Fibroblast of gingiva (primary cell): Measurements from ENCODE around the gene CCDC152.

Source experiments
- DNase-seq: peaks from one replicate; pipeline ENCODE4 v3.0.0-alpha.2; 2011; ENCODE audit warnings: low read depth

CCDC152 gene

DNA sequence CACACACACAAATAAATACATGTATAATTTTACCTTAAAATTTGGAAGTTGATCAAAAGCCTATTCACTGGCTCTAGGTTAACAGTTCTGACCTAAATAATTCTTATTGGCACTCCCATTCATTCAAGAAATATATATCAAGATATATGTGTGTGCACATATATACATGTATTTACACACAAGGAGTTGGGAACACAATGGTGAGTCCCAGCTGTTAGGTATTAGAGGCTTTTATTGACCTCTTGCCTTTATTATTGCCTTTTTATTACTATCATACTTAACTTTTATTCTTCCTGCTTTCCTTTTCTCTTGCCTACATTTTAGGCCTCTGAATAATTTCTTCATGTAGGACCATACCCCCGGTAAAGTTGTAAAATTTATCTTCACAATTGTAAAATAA lies 25.0 kb downstream of the CCDC152 start:
- DNase-seq: no peak

DNA sequence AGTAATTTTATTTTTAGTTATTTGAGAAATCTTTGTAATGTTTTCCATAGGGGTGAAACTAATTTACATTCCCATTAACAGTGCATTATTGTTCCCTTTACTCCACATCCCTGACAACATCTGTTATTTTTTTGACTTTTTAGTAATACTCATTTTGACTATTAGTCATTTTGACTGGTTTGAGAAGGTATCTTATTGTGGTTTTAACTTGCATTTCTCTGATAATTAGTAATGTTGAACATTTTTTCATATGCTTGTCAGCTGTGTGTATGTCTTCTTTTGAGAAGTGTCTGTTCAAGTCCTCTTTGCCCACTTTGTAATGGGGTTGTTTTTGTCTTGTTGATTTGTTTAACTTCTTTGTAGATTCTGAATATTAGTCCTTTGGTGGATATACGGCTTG lies 27.5 kb downstream of the CCDC152 start:
- no peak for DNase-seq

DNA sequence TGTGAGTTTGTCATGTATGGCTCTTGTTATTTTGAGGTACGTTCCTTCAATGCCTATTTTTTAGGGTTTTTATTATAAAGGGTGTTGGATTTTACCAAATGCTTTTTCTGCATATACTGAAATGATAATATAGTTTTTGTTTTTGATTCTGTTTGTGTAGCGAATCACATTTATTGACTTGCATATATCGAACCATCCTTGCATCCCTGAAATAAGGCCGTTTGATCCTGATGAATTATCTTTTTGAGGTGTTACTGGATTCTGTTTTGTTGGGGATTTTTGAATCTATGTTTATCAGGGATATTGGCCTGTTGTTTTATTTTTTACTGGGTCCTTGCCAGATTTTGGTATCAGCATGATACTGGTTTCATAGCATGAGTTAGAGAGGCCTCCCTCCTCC lies 29.1 kb downstream of the CCDC152 start:
- DNase-seq: no peak

DNA sequence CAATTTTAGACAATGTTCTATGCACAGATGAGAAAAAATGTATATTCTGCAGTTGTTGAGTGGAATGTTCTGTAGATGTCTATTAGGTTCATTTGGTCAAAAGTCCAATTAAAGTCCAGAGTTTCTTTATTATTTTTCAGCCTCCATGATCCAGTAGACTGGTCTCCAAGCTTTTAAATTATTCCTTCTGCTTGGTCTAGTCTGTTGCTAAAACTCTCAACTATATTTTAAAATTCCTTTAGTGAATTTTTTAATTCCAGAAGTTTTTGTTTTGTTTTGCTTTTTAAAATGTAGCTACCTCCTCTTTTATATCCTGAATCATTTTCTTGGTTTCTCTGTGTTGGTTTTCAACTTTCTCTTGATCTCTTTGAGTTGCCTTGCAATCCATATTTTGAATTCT lies 30.5 kb downstream of the CCDC152 start:
- DNase-seq: no peak

DNA sequence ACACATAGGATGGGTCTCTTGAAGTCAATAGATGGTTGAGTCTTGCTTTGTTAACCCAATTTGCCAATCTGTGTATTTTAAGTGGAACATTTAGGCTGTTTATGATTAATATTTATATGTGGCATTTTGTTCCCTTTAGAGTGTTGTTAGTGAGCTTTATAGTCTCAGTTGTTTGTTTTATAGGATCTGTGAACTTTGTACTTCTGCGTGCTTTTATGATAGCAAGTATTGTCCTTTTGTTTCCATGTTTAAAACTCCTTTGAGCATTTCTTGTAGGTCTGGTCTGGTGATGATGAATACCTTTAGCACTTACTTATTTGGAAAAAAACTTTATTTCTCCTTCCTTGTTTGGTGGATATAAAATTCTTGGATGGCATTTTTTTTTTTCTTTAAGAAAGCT lies 31.2 kb downstream of the CCDC152 start:
- DNase-seq: no peak

DNA sequence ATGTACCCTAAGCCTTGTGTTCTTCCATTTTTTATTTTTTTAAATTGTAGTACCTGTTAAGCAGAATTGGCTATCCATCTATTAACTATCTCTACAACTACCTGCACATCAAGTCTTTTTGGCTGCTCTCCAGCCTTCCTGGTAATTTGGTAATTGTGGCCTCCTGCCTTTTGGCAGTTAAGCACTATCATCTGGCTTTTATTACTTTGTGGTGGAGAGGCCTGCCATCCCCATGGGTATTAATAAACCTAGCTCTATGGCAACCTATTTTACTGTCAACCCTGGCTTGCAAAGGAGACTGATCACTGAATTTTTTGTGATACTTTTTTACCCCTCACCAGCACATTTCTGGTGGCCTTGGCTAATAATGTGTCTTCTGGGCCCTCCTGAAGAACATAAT lies 34.5 kb downstream of the CCDC152 start:
- DNase-seq: peak; percentile 56

DNA sequence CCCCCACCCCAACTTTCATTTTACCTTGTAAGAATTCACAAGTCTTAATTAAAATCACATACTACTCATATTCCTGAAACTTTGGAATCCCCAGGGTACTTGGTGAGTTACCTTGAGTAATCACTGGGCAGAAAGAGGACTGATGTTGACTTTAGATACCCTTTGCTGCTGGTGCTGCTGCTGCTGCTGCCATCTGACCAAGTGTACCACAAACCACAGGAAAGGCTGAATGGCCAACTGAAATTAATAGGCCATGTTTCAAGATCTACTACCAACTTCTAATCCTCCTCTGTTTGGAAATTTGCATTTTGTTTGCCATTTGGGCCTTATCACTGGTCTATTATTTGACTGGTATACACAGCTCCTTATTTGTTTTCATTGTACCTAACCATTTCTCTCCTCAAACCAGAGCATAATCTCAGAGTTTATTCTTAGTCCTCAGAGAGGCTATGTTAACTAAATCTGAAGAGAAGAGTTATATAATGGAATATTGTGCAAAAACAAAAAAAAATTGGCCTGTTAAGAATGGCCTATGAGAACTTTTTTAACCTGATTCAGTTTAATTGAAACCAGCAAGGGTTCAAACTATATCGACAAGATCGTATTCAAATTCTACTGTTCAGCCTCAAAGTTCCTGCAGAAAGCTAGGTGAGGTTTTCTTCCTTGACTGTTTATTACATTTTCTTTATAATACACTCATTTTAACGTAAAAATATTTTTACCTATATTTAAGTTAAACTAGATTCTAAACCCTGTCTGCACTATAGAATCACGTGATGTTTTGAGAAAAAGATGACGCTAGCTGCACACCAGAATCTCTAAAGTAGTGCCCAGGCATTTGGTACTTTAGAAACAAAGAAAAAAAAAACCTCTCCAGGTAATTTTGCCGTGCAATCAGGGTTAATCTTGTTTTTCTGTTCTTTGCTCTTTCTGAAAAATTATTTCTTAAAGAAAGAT lies 41.9 kb downstream of the CCDC152 start:
- no peak for DNase-seq

DNA sequence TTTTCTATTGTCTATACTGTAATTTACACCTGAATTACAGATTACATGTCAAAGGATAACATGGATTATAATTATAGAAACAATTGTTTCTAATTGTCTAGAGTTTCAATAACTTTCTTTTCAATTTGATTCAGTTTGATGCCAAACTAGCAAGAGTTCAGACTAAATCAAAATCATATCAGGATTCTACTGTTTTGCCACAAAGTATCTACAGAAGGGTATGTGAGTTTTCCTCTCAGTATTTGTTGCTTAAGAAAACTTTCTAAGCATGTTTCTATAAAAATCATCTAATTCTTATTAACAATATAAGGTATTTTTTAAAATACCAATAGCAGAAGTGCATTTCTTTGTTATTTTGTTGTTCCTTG lies 42.6 kb downstream of the CCDC152 start:
- DNase-seq: no peak

DNA sequence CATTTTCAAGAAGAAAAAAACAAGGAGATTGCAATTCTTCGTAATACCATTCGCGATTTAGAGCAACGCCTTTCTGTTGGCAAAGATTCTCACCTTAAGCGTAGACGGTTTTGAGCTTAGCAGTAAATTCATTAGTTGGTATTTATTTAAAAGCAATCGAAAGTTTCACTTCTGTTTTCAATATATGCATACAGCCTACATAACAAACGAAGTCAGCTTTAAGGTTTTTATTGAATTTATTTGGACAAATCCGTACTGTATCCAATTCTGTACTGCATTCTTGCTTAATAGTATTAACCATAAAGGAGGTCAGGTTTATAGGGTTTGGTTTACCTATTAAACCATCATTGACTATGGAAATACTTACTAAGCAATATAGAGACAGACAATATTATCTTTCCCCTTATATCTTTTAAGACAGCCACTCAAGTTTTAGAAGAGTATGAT lies 43.1 kb downstream of the CCDC152 start:
- no peak for DNase-seq

DNA sequence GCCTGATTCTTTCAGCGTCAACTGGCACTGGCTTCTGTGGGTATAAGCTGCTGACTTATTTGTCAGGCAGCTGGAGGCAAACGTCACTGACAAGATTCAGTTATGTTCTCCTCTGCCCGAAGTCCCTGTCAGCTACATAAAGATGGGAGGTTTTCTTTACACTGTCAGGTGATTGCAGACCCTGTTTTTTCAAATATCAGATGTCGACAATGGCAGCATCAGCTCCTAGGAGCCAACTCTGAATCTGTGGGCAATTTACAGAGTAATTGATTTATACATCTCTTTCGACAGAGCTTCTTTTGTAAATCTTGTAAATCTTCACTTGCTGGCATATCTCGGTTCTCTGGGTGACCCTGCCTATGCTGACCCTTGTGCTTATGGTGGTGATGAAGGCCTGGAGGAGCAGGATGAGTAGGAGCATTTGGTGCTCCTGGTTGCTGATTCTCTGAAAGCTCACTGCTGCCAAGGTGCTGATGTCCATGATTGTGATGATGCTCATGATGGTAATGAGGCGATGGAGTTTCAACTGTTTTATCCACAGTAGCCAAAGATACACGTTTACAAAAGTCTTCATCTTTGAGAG lies 44.2 kb downstream of the CCDC152 start:
- no peak for DNase-seq

DNA sequence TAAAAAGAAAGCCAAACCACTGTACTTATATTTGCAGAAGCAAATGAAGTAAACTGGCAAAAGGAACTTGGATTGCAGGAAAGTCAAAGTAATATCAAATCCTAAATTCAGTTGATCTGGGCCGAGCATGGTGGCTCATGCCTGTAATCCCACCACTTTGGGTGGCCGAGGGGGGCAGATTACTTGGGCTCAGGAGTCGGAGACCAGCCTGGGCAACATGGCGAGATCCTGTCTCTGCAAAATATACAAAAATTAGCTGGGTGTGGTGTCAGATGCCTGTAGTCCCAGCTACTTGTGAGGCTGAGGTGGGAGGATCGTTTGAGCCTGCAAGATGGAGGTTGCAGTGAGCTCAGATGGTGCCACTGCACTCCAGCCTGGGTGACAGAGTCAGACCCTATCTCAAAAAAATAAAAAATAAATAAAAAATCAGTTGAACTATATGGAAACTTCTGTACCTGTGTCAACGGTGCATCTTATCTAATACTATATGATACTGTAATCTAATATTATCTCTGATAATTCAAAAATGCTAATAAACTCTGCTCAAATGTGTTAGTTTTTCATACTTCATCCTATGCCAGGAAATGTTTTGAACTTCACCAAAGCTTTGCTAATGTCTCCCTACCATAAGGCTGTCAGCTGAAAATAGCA lies 45.0 kb downstream of the CCDC152 start:
- no peak for DNase-seq

DNA sequence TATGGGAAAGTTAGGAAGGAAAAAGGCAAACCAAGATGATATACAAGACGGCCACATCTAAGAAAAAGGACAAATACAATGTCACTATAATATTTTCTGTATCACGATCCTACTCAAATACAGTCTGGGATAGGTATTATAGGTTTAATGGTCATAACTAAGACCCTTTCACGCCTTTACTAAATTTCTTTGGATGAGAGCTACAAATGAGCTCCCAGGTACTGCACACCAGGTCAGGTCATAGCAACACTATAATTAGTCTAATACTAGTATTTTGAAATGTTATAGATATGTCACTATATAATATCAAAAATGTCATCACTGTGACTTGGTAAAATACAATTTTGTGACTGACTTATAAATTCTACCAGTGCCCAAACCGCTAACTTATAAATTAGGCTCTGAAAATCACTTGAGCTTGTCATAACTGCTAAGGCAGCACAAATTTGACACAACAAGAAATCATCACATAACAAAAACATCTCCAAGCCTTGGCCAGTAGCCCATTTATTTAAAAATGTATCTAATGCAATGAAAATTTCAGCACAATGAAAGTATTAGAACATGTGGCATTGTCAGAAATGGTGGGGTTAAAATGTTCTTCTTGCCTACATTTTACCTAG lies 48.2 kb downstream of the CCDC152 start:
- no peak for DNase-seq

DNA sequence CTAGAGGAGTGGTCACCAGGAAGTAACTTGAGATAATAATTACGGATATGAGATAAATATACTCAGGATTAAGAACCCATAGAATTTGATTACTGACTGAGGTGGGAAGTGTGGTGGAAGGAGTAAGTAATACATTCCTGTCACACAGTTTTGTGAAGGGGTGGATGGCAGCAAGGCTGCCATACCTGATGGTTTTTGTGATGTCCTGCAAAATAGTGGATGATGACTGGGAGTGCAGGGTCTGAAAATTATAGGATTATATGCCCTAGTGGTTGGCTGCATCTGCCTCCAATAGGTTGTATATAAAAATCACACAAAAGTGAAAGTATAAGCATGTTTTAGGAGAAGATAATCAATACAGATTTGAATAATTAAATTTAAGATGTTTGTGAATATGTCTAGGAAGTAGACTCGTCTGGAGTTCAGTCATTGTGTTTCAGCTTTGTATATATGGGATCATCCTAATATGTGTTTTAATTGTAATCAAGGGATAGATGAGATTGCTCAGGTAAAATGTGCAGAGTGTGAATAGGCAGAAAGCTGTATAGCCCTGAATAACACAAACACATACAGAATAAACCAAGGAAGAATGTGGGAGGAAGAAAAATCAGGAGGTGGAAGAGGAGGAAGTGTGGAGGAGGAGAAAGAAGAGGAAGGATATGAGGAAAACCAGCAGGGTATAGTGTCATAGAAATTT lies 49.5 kb downstream of the CCDC152 start:
- DNase-seq: no peak

DNA sequence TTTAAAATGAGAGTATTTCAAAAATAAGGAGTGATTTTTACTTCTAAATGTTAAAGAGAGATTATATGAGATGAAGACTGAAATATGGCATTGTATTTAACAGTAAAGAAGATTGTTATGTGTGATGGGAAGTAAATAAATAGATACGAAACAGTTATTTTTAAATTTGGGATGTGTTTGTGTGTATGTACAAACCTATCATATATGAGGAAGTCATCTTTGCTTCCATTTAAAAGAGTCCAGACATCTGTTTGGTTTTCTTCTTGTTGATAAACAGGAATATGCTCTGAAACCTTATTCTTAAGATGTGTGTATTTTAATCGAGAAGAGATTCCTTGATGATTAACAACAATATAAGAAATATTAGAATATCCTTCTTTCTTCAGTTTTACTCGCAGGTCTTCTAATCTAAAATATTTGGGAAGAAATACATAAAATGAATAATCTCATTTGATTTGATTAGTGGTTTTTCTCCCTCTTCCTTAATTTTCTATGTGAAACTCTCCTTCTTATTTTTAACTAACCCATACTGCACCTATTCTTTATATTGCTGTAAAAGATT lies 50.2 kb downstream of the CCDC152 start:
- no peak for DNase-seq

DNA sequence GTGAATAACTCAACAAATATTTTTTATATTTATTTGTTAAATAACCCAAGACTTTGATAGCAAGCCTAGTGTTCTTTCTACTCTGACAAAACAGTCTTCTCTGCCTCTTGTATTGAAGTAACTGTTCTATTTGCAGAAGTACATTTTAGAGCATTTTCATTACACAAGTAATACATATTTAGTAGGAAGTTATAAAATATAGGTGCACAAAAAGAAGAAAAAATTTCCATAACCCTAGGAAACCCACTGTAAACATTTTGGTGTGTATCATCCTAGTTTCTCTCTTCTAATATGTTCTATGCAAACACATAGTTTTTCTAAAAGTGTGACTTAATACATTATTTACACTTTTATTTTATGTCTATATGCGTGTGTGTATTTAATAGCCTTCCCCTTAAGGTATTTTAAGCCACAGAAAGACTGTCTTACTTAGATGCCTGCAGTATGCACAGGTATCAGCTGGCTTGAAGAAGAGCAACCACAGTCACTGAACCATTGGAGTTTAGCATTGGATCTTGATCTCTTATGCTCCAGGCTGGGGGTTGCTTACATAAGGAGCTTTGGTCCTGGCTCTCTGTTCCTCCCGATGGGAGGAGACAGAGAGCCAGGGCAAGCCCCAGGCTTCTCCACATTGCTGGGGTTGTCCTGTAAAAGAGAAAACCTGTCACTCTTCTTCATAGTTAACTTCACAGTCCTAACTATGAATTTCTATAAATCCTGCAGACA lies 51.3 kb downstream of the CCDC152 start:
- no peak for DNase-seq

DNA sequence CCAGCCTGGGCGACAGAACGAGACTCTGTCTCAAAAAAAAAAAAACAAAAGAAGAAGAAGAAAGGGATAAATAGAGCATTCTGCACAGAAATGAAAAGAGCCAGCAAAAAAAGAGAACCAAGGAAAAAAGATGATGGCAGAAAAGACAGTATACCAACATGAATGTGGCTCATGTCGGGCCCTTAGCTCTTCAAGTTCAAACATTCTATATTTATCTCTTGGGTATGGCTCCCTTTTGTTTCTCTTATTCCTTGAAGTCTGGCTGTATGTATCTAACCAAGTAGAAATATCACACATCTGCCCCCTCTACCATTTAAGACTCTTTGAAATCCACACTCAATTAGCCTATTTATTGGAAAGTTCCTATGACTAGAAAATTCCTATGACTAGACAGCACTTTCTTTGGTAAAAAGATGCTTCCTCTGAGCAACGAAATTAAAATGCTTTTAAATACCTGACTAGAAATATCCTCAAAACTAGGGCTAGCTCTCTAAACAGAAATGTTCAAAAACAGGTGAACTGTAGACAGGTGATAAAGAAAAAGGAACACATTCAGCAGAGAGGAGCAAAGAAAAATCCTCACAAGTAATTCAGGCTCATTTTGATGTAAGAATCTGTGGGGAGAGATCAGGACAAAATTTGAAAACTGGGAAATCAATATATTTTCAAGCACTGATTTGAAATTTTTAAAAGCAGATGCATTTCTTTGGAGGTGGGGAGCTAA lies 52.4 kb downstream of the CCDC152 start:
- no peak for DNase-seq

DNA sequence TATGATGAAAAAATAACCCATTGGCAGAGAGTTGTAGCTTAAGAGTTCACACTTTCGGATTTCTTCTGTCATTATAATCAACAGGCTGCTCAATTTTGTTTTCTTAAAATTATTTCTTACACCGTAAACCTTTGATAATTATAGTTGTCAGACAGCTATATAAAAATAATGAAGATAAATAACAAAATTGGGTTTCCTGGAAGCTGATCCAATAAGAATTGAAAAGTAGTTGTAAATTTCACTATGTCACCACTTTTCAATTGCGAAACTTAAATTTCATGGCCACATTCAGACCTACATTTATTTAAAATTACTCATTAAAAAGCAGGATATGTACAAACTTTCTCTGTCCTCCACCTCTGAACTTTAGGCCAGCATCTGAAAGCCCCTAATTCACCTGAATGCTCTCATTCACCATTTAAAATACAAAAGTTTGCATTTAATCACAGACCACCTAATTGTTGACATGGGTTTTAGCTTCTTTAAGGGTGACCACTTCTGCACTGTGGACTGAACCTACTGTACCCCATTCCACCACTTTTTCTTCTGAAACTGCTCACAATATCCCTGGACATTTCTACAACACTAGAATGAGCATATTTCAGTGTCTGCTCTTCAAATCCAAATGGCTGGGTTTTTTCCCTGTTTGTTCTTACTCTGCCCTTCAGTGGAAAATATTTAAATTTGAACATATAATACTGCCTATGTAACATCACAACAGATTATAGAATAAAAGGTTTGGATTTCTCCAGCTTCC lies 54.4 kb downstream of the CCDC152 start:
- DNase-seq: peak; percentile 20

DNA sequence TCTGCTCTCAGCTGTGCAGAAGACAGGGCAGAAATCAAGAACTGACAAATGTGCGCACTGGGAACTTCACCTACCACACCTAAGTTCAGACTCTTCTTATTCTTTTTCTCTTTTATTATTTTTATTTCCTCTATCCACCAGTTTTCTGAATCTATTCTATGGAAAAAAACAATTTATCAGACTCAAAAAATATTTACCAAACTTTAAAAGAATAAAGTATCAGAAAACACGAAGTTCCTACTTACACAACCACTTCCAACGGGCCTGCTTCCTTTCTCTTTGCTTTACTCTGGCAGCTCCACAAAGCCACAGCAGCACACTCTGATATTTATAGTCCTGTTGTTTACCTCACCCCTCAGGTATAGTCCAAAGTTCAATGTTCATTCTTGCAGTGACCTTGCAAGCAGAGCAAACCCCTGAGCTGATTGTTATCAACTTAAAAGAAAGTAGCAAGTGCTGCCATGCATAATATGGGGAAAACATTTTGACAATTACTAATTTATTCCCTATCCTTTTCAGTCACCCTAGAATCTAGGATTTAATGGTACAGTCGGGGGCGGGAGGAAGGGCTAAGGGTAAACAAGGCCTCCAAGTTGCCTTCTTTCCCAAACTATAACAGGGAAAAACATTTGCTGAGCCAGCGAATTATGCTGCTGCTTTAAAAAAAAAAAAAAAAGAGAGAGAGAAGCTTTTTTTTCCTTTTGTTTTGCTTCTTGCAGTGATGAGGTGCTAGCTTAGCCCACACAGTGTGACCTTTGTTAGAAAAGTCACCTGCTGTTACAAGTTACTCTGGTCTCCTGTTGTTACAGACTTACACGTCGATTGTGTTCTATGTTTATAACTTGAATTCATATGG lies 55.2 kb downstream of the CCDC152 start, which contains the start of gene SELENOP:
Gene SELENOP (minus strand): TSS at position 302 of the 856 bp plus-strand sequence. CDS start 3,539 bp downstream, outside the sequence.
- peak; percentile 85 for DNase-seq
